A172 (cell line): Measurements from ENCODE around the gene KRIT1. TPM values are rescaled to one million over a fixed set of nuclear protein-coding genes. Genes with fewer than 3 reads are reported as not detected.

ENCODE experiments used
- DNase-seq: peaks from one replicate; pipeline ENCODE4 v3.0.0-alpha.2; 2015; ENCODE audit warnings: low spot score
- total RNA-seq: library from RNA; depleted of rRNA; stranded (reverse); fragments of >200 nt; shearing (Covaris generic); gene quantifications from 2 replicates; pipeline ENCODE4 v1.2.3, GENCODE V29; 2014; rRNA removed

KRIT1 gene
- total RNA-seq, 1 experiment from 2014 or later: 50.4 TPM

DNA sequence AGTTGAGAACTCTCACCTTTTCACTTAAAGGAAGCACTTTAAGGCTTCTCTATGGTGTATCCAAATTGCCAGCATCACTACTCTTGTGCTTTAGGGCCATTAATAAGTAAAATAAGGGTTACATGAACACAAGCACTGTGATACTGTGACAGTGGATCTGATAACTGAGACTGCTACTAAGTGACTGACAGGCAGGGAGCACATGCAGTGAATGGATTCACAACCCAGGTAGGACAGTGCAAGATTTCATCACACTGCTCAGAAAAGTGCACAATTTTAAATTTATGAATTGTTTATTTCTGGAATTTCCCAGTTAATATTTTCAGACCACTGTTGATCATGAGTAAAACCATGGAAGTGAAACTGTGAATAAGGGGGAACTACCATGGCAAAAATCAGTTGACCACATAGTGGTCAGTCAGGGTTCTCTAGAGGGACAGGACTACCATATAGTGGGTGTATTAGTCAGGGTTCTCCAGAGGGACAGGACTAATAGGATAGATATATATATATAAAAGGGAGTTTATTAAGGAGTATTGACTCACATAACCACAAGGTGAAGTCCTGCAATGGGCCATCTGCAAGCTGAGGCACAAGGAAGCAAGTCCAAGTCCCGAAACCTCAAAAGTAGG, 90.5 kb downstream of the KRIT1 start:
- no peak for DNase-seq

DNA sequence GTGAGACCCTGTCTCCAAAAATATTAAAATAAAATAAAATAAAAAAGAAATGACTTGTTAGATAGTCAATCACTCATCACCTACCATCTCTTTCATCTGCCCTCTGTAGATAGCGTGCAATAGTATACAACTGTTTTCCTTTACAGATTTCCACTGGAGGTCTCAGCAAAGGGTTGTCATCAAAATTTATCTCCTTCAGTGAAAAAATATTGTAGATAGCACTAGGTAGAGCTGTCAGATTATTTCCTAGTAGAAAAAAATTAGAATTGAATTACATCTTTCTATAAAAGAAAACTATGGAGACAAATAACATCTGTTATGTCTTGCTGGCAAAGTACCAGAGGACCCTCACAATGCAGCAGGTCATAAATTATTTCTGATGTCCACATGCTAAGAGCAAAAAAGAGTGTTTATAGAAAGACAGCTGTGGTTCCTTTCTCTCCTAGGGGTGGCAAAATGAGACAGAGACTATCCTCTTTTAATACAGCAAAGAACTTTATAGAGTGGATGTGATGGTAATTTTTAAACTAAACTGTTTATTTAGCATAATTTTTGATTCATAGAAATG, 95.2 kb downstream of the KRIT1 start:
- DNase-seq: no peak

DNA sequence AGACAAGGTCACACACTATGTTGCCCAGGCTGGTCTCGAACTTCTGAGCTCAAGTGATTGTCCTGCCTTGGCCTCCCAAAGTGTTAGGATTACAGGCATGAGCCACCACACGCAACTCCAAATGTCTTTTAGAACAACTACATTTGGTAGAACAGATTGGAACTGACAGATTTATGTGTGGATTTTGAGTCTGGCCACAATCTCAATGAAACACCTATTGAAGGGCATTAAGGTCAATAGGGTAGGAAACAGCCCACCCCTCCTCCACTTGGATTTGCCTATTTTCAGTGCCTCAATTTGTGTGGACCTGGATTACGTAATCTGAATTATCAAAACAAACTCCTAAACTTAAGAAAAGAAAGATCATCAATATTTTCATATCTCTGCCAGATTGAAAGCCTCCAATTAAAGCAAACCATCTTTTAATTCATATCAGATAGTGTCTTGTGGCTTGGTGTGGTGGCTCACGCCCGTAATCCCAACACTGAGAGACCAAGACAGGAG, 95.9 kb downstream of the KRIT1 start:
- DNase-seq: no peak

Other genes starting within 250 kb of the KRIT1 start
- 67.9 and 78.6 TPM in 2 replicates for gene CYP51A1, start 111.4 kb downstream of the KRIT1 start, total RNA-seq
- gene LRRD1, start 66.8 kb downstream of the KRIT1 start, total RNA-seq: not detected in 2 replicates
- gene ANKIB1, start 60 bp upstream of the KRIT1 start, total RNA-seq: 46.1 and 47.1 TPM in 2 replicates
- gene GATAD1, start 201.6 kb upstream of the KRIT1 start, total RNA-seq: 16.4 and 17.6 TPM in 2 replicates
- gene ERVW-1, start 232.0 kb upstream of the KRIT1 start, total RNA-seq: not detected in 2 replicates